ENCODE data around the gene NKX1-1.
"Not testable (repeated sequence)": the region's sequence is repeated elsewhere in the genome, so short reads cannot be mapped to it uniquely, and the experiment has no call there.

NKX1-1 gene

GRCh38 chr4:1379801-1380331 is 26.4 kb downstream of the NKX1-1 start:
- Histone ChIP-seq H3K27me3 (ENCODE audit: low read depth) (no peaks in the 10 kb centered on the region), H3K4me3 (no peak overlapping the region), H3K9me3 (no peaks in the 10 kb centered on the region), H3K36me3 (replicated peaks) (no peaks in the 10 kb centered on the region), H3K4me1 (no peaks in the 10 kb centered on the region)
- DNase-seq (ENCODE audit: low spot score in 2 of 2), result no peak
- in situ Hi-C loops (cut with MboI; ENCODE audit: low sequenced_read_pairs), result no loop called here

DNA sequence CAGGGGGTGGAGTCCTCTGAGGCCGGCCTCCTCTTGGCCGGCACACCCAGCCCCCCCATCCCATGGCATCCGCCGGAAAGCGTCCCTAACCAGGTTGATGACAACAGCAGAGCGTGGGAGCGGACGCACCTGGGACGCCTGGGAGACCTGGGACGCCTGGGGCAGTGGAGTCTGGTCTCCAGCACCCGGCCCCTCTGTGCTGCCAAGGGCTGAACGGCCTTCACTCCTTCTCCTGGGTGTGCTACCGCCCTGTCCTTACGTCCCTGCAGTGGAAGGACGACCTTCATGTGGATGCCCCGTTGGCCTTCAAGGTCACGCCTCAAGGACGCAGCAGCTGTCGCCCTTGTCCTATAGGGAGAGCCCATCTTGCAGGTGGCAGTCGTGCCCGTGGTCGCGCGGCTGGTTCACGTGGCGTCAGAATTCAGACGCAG is 26.9 kb downstream of the NKX1-1 start:
- no peaks in the 10 kb centered on the region for H3K9me3 ChIP-seq
- no peak for DNase-seq (ENCODE audit: low spot score in 2 of 2)
- H3K4me1 ChIP-seq, result no peaks in the 10 kb centered on the region
- in situ Hi-C loops (cut with MboI; ENCODE audit: low sequenced_read_pairs), result no loop called here
- no peaks in the 10 kb centered on the region for H3K27me3 ChIP-seq (ENCODE audit: low read depth)
- no peak overlapping the region for H3K4me3 ChIP-seq
- no peaks in the 10 kb centered on the region for H3K36me3 ChIP-seq (replicated peaks)

DNA sequence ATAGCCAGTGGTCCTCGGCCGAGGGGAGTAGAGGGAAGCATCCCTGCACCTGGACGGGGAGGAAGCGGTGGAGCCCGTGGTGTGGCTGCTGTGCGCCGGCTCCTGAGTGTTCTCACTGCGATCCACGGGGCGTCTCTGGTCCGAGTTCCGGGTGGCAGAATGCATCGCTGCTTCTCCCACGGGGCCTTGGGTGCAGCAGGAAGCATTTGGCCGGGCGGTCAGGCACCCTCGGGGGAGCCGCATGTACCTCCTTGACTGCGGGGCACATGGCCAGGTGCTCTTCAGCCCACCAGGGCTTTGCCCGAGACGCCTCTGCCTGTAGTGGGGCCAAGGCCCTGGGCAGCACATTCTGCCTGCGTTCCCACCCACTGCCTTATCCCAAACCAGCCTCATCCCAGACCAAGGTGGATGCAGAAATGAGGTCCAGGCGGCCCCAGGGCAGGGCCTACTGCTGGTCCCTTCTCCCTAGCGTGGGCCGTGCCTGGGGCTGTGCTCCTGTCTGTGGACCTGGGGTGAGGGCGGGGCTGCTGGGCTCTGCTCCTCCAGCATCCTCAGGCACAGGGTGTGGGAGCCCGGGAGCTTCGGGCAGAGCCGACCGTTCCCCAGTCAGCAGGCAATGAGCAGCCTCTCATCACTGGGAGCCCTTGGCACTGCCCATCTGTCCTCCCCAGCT is 27.5 kb downstream of the NKX1-1 start:
- Histone ChIP-seq H3K4me1 (no peaks in the 10 kb centered on the region), H3K36me3 (replicated peaks) (no peaks in the 10 kb centered on the region), H3K9me3 (no peaks in the 10 kb centered on the region), H3K27me3 (ENCODE audit: low read depth) (no peaks in the 10 kb centered on the region), H3K4me3 (no peak overlapping the region)
- DNase-seq (ENCODE audit: low spot score in 2 of 2), result no peak
- in situ Hi-C loops (cut with MboI; ENCODE audit: low sequenced_read_pairs), result no loop called here

DNA sequence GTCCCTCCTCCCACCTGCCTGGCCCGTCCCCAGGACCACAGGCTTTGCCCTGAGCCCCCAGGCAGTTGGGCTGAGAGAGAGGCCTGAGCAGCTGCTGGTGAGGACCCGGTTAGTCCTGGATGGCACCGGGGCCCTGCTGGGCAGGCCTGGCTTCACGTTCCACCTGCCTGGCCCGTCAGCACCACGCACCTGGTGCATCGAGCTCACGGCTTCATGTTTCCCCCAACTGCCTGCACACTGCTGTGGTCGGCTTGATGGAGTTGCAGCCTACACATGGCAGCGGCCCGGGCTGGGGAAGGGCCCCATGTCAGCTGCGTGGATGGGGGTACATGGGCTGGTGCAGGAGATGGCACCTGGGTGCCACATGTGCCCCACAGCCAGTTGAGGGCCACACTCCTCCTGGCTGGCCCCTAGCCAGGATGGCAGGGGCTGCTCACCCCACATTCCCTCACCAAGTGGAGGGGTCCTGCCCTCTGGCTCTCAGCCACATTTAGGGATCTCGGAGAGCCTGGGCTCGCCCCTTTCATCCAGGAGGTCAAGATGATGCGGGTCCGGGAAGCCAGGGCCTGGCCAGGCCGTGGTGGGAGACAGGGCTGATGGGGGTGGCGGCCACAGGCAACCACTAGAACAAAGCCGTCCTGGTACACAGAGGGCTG is 28.5 kb downstream of the NKX1-1 start:
- Histone ChIP-seq H3K36me3 (replicated peaks) (no peaks in the 10 kb centered on the region), H3K4me3 (no peak overlapping the region), H3K27me3 (ENCODE audit: low read depth) (no peaks in the 10 kb centered on the region), H3K4me1 (no peaks in the 10 kb centered on the region), H3K9me3 (no peaks in the 10 kb centered on the region; the same call in 1 of the 2 replicates)
- no peak for DNase-seq (ENCODE audit: low spot score in 2 of 2)
- in situ Hi-C loops (cut with MboI; ENCODE audit: low sequenced_read_pairs), result no loop called here

GRCh38 chr4:1376841-1377605 is 29.2 kb downstream of the NKX1-1 start:
- no peaks in the 10 kb centered on the region for H3K36me3 ChIP-seq (replicated peaks)
- H3K4me1 ChIP-seq, result no peaks in the 10 kb centered on the region
- H3K4me3 ChIP-seq, result no peak overlapping the region
- no peaks in the 10 kb centered on the region; the same call in 1 of the 2 replicates for H3K9me3 ChIP-seq
- in situ Hi-C loops (cut with MboI; ENCODE audit: low sequenced_read_pairs), result no loop called here
- no peak for DNase-seq (ENCODE audit: low spot score in 2 of 2)
- no peaks in the 10 kb centered on the region for H3K27me3 ChIP-seq (ENCODE audit: low read depth)

DNA sequence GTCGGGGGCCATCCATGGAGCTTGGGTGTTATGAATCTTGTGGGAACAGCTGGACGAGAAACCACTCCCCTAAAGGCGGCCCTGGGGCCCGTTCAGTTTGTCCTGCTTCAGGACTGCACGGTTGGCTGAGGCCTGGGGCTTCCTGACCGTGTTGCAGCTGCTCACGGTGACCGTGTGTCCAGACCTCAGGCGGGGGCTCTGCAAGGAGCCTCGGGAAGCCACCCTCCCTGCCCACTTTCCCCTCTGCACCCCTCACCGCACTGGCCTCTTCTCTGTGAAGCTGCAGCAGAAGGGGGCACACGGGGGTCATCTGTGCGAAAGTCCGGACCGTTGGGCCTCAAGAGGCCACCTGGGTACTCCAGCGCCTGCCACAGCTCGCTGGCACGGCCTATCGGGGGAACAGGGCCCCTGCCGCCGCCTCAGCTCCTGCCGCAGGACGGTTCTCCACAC is 29.8 kb downstream of the NKX1-1 start:
- no peak for DNase-seq (ENCODE audit: low spot score in 2 of 2)
- in situ Hi-C loops (cut with MboI; ENCODE audit: low sequenced_read_pairs), result no loop called here
- H3K4me1 ChIP-seq, result no peaks in the 10 kb centered on the region
- no peaks in the 10 kb centered on the region; the same call in 1 of the 2 replicates for H3K9me3 ChIP-seq
- H3K27me3 ChIP-seq (ENCODE audit: low read depth), result no peaks in the 10 kb centered on the region
- no peak overlapping the region for H3K4me3 ChIP-seq
- H3K36me3 ChIP-seq (replicated peaks), result no peaks in the 10 kb centered on the region

GRCh38 chr4:1375761-1376322 is 30.4 kb downstream of the NKX1-1 start:
- Histone ChIP-seq H3K4me1 (no peaks in the 10 kb centered on the region), H3K27me3 (ENCODE audit: low read depth) (no peaks in the 10 kb centered on the region), H3K4me3 (no peak overlapping the region), H3K9me3 (no peaks in the 10 kb centered on the region; the same call in 1 of the 2 replicates), H3K36me3 (replicated peaks) (no peaks in the 10 kb centered on the region)
- DNase-seq (ENCODE audit: low spot score in 2 of 2), result no peak
- in situ Hi-C loops (cut with MboI; ENCODE audit: low sequenced_read_pairs), result no loop called here

DNA sequence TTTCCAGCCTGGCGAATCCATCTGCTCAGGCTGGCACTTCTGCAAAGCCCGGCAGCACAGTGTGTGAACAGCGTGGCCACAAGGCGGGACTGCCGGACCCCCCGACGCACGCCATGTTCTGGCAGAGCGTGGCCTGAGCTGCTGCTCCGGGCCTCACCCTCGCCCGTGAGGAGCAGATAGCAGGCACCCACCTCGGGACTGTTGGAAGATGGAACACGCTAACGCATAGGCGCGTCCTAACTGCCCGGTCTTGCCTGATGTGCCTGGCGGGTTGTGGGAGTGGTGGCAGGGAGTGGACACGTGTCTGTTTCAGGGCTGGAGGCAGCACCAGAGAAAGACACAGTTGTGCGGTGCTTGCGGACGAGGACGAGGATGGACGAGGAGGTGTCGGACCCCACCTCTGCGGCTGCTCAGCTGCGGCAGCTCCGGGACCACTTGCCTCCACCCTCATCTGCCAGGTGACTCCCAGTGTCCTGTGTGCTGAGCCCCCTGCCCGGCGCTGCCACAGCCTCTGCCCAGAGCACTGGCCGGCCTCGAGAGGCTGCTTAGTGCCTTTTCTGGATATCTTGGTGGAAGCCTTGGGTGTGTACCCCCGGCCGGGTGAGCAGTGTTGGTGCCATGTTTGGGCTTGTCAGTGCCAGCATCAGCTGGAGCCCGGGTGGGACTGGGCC is 31.1 kb downstream of the NKX1-1 start:
- Histone ChIP-seq H3K4me1 (no peaks in the 10 kb centered on the region), H3K4me3 (no peak overlapping the region), H3K9me3 (no peaks in the 10 kb centered on the region; the same call in 1 of the 2 replicates), H3K27me3 (ENCODE audit: low read depth) (no peaks in the 10 kb centered on the region), H3K36me3 (replicated peaks) (no peaks in the 10 kb centered on the region)
- in situ Hi-C loops (cut with MboI; ENCODE audit: low sequenced_read_pairs), result no loop called here
- no peak for DNase-seq (ENCODE audit: low spot score in 2 of 2)

DNA sequence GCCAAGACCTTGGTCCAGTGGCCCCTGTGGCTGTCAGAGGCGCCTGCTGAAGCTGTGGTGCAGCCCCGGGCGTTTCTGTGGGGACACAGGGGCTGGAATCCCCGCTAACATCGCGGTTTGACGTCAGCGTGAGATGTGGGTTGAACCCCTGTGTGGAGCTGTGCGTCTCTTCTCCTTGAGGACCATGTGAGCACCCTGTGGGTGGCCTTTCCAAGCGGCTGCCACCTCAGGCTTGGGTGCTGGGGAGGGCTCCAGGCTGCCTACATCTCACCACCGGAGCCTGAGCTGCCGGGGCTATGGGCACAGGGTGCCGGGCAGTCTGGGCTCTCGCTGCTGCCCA is 31.6 kb downstream of the NKX1-1 start:
- Histone ChIP-seq H3K4me3 (no peak overlapping the region), H3K4me1 (peaks cover 2% of the 10 kb centered on the region; the same call in 1 of the 2 replicates), H3K36me3 (replicated peaks) (no peaks in the 10 kb centered on the region), H3K27me3 (ENCODE audit: low read depth) (no peaks in the 10 kb centered on the region), H3K9me3 (no peaks in the 10 kb centered on the region; the same call in 1 of the 2 replicates)
- DNase-seq (ENCODE audit: low spot score in 2 of 2), result no peak
- in situ Hi-C loops (cut with MboI; ENCODE audit: low sequenced_read_pairs), result loop anchor here (25.0 kb wide), 1 partner anchor 263 kb away; no protein-coding TSS in a partner anchor

DNA sequence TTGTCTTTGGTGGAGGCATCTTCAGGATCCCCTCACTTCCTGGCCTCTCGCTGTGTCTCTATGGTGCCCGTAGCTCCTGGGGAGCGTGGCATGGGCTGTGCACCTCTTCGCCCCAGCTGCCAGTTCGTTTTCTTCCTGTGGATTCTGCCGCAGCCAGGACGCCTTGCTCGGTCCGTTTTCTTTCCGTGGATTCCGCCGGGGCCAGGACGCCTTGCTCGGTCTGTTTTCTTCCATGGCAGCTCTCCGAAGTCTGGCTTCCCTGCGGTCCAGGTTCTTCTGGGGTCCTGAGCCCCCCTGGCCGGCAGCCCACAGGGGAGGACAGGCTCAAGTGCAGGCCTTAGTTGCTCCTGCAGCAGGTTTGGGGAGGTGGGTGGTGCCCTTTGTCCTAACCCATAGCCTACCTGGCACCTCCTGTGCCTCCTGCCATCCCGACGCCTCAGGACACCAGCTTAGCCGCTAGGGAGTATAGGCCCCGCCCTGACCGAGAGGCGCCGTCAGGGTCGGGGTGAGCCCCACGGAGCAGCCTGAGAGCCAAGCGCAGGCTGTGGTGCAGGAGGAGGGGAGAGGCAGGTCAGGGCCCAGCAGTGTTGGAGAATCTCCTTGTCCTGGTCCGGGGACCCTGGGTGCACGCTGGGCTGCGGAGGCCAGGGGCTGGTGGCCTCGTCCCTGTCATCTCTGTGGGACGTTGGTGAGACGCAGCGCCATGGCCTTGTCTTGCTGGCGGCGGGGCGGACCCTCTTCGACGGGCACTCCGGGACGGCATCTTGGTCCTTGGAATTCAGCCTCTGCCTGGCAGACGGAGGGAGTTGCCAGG is 32.1 kb downstream of the NKX1-1 start:
- H3K27me3 ChIP-seq (ENCODE audit: low read depth), result no peaks in the 10 kb centered on the region
- peaks cover 6% of the 10 kb centered on the region for H3K4me1 ChIP-seq
- H3K36me3 ChIP-seq (replicated peaks), result no peaks in the 10 kb centered on the region
- H3K9me3 ChIP-seq, result no peaks in the 10 kb centered on the region; the same call in 1 of the 2 replicates
- in situ Hi-C loops (cut with MboI; ENCODE audit: low sequenced_read_pairs), result loop anchor here (25.0 kb wide), 1 partner anchor 263 kb away; no protein-coding TSS in a partner anchor
- DNase-seq (ENCODE audit: low spot score in 2 of 2), result no peak
- no peak overlapping the region for H3K4me3 ChIP-seq

DNA sequence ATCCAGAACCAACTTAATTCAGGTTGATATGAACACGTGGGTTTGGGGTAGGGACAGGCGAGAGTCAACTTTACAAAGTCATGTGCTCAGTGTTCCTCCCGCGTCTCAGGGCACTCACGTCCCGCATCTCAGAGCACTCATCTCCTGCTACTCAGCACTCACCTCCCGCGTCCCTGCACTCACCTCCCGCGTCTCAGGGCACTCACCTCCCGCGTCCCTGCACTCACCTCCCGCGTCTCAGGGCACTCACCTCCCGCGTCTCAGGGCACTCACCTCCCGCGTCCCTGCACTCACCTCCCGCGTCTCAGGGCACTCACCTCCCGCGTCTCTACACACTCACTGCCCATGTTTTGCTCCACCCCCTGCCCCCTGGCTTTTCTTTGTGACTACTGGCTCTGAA is 33.7 kb downstream of the NKX1-1 start:
- not testable (repeated sequence) for H3K36me3 ChIP-seq (replicated peaks); DNase-seq (ENCODE audit: low spot score in 2 of 2); H3K9me3 ChIP-seq; H3K4me3 ChIP-seq; H3K27me3 ChIP-seq (ENCODE audit: low read depth)
- H3K4me1 ChIP-seq, result peaks cover 12% of the 10 kb centered on the region
- in situ Hi-C loops (cut with MboI; ENCODE audit: low sequenced_read_pairs), result loop anchor here (25.0 kb wide), 1 partner anchor 265 kb away; no protein-coding TSS in a partner anchor
